CD4-positive, alpha-beta T cell treated with Interleukin-17A for 1 hour (primary cell): ENCODE results near the gene STAT1.

Experiments
- DNase-seq: peaks from one replicate; pipeline ENCODE4 v3.0.0-alpha.2; 2020

The STAT1 gene

GRCh38 chr2:190948671-190949070, 65.3 kb downstream of the STAT1 start:
- DNase-seq = no peak

GRCh38 chr2:190947711-190948251, 66.2 kb downstream of the STAT1 start:
- DNase-seq = peak; percentile 54

GRCh38 chr2:190947141-190947540, 66.8 kb downstream of the STAT1 start:
- DNase-seq = peak; percentile 23

- no peak for DNase-seq
Measured at GRCh38 chr2:190943706-190944105, 70.3 kb downstream of the STAT1 start.

- no peak for DNase-seq
Measured at GRCh38 chr2:190942697-190943096, 71.3 kb downstream of the STAT1 start.

- no peak for DNase-seq
Measured at GRCh38 chr2:190941571-190941970, 72.4 kb downstream of the STAT1 start.

GRCh38 chr2:190940454-190940853, 73.5 kb downstream of the STAT1 start:
- DNase-seq = no peak

- no peak for DNase-seq
Measured at GRCh38 chr2:190938771-190939335, 75.1 kb downstream of the STAT1 start.

GRCh38 chr2:190935054-190935453, 78.9 kb downstream of the STAT1 start:
- DNase-seq = no peak

- no peak for DNase-seq
Measured at GRCh38 chr2:190933361-190933760, 80.6 kb downstream of the STAT1 start.

GRCh38 chr2:190932514-190932913, 81.5 kb downstream of the STAT1 start:
- DNase-seq = no peak

GRCh38 chr2:190930411-190930810, 83.6 kb downstream of the STAT1 start:
- DNase-seq = no peak

- DNase-seq = no peak
Measured at GRCh38 chr2:190929919-190930318, 84.1 kb downstream of the STAT1 start.

GRCh38 chr2:190927301-190927700, 86.7 kb downstream of the STAT1 start:
- DNase-seq = no peak

GRCh38 chr2:190922376-190922775, 91.6 kb downstream of the STAT1 start:
- DNase-seq = no peak

GRCh38 chr2:190920085-190920484, 93.9 kb downstream of the STAT1 start:
- DNase-seq = no peak
